OCI-LY1 (cell line): ENCODE measurements around the gene MED15.

Experiments used
- CTCF ChIP-seq: fragments of 200-600 bp; sonication (generic), shearing (Covaris generic); IDR thresholded peaks from 2 replicates; pipeline ENCODE4 v1.5.1; 2017; ENCODE audit warnings: mild to moderate bottlenecking, antibody characterized with exemption, low read length, moderate library complexity, mixed read lengths
- EZH2 ChIP-seq: fragments of 200-600 bp; sonication (generic), shearing (Covaris generic); IDR thresholded peaks from 2 replicates; pipeline ENCODE4 v1.8.0; 2017; ENCODE audit warnings: borderline replicate concordance, mixed run types, mild to moderate bottlenecking, antibody characterized with exemption, low read length, moderate library complexity, mixed read lengths

GRCh38 chr22:20552443-20553401 is 45.3 kb downstream of the MED15 start:
- no peak for TF ChIP-seq CTCF
- TF ChIP-seq EZH2 = no peak
